Activated B cell treated with CpG ODN at 0.5 μM for 24 hours (primary cell): ENCODE measurements around the gene CHPF2. TPM values are rescaled to one million over a fixed set of nuclear protein-coding genes. Genes with fewer than 3 reads are reported as not detected.

Experiments
- ATAC-seq: fragments of 200-7000 bp; cut with Tn5 transposase; one replicate; pipeline ENCODE4 v1.10.0; 2021; ENCODE audit warnings: low read depth, mild to moderate bottlenecking, moderate library complexity
- CTCF ChIA-PET: fragments of 350-600 bp; sonication (Branson Sonifier 250); formaldehyde crosslinking; loops from one replicate; lab custom pipeline; 2021; ENCODE audit warnings: antibody characterized with exemption; lab: Charles Lee
- POLR2A ChIA-PET: fragments of 350-600 bp; sonication (Branson Sonifier 250); formaldehyde crosslinking; loops from one replicate; lab custom pipeline; 2021; ENCODE audit warnings: antibody characterized with exemption; lab: Charles Lee
- DNase-seq: peaks from one replicate; pipeline ENCODE4 v3.0.0; 2022
- H3K27ac Mint-ChIP-seq: one replicate; pipeline ENCODE4 v1.8.0; 2020; ENCODE audit warnings: mixed read lengths
- H3K27me3 Mint-ChIP-seq: one replicate; pipeline ENCODE4 v1.8.0; 2021; ENCODE audit warnings: mixed read lengths
- H3K36me3 Mint-ChIP-seq: one replicate; pipeline ENCODE4 v1.8.0; 2021; ENCODE audit warnings: low read depth, mixed read lengths
- H3K4me1 Mint-ChIP-seq: one replicate; pipeline ENCODE4 v1.8.0; 2021; ENCODE audit warnings: mixed read lengths
- H3K4me3 Mint-ChIP-seq: one replicate; pipeline ENCODE4 v1.8.0; 2020; ENCODE audit warnings: mild to moderate bottlenecking, mixed read lengths
- H3K9me3 Mint-ChIP-seq: one replicate; pipeline ENCODE4 v1.8.0; 2020; ENCODE audit warnings: mixed read lengths
- intact Hi-C: fragments of 100-400 bp; cut with micrococcal nuclease; formaldehyde crosslinking; loops from one replicate; pipeline ENCODE4 v1.15.1; 2024
- total RNA-seq: library from RNA; stranded (reverse); gene quantifications from 2 replicates; pipeline ENCODE4 v1.2.3, GENCODE V29; 2022
- TF ChIP-seq, protein P1 (sequence below): fragments of 200-600 bp; IDR thresholded peaks from one replicate; pipeline ENCODE4 v1.8.0; 2022; ENCODE audit warnings: antibody characterized with exemption, mild to moderate bottlenecking

CHPF2 gene
- total RNA-seq, 1 donor from 2014 or later = 41.2 TPM

DNA sequence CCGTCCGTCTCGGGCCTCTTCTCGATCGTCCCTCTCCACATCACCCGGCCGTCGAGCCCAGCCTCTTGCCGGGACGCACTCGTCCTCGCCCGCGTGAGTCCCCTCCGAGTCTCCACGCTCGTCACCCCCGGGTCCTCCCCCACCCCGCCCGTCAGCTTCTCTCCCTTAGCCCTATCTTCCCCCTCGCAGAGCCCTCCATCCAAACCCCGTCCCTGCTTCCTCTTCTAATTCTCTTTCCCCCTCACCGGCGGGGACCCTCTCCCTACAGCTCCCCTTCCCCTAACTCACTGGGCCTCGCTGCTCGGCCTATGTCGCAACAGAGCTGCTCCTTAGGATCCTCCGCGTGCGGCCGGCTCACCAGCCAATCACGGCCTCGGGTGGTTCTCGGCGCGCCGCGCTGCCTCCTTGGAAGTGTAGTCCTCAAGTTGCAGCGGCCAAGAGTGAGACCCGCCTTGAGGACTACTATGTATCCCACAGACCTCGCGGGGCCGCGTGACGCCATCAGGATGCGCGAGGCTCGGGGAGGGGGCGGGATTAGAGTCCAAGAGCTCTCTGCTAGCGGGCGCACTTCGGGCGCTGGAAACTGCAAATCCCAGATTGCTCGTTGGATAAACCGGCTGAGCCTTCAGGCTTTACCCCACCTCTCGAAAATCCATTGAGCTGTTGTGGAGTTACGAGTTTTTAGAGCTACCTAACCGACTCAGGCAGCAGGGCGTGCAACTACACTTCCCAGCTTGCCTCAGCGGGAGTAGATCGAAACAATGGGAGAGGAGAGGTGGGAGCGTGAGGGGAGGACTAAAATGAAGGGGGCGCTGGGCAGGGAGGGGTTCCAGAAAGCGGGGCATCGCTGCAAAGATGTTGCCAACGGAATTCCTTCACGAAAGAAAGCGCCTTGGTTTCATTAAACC, 5.2 kb upstream of the CHPF2 start, which contains the start of gene ABCF2:
Gene ABCF2 (minus strand): TSS at position 331 of the 908 bp plus-strand sequence. CDS start 747 bp downstream, outside the sequence.
- TF ChIP-seq, protein P1, sequence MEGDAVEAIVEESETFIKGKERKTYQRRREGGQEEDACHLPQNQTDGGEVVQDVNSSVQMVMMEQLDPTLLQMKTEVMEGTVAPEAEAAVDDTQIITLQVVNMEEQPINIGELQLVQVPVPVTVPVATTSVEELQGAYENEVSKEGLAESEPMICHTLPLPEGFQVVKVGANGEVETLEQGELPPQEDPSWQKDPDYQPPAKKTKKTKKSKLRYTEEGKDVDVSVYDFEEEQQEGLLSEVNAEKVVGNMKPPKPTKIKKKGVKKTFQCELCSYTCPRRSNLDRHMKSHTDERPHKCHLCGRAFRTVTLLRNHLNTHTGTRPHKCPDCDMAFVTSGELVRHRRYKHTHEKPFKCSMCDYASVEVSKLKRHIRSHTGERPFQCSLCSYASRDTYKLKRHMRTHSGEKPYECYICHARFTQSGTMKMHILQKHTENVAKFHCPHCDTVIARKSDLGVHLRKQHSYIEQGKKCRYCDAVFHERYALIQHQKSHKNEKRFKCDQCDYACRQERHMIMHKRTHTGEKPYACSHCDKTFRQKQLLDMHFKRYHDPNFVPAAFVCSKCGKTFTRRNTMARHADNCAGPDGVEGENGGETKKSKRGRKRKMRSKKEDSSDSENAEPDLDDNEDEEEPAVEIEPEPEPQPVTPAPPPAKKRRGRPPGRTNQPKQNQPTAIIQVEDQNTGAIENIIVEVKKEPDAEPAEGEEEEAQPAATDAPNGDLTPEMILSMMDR = no peak
- Mint-ChIP-seq H3K36me3 (peaks cover 43% of the 10 kb centered on the region), H3K9me3 (no peaks in the 10 kb centered on the region), H3K27ac (peak within 1 kb of the TSS; percentile 91), H3K27me3 (no peaks in the 10 kb centered on the region), H3K4me3 (peak within 1 kb of the TSS; percentile 99), H3K4me1 (peaks cover 41% of the 10 kb centered on the region)
- peak; percentile 99 for ATAC-seq
- DNase-seq = peak; percentile 97
- POLR2A ChIA-PET = interaction anchor here (0.5 to 1.7 kb wide), 18 partner anchors 13 to 650 kb away, joined by 3 to 12 read pairs (median 3); partner anchors contain the start of genes ABCB8, FASTK, NUB1 and PRKAG2
- intact Hi-C loops = loop anchor here (1.0 to 10.0 kb wide), 12 partner anchors 18 to 1512 kb away; partner anchors contain the start of genes ABCB8, FASTK, PRKAG2 and RHEB
- CTCF ChIA-PET = interaction anchor here (0.7 to 1.2 kb wide), 5 partner anchors 16 to 311 kb away, joined by 3 to 9 read pairs (median 4); no protein-coding TSS in a partner anchor

DNA sequence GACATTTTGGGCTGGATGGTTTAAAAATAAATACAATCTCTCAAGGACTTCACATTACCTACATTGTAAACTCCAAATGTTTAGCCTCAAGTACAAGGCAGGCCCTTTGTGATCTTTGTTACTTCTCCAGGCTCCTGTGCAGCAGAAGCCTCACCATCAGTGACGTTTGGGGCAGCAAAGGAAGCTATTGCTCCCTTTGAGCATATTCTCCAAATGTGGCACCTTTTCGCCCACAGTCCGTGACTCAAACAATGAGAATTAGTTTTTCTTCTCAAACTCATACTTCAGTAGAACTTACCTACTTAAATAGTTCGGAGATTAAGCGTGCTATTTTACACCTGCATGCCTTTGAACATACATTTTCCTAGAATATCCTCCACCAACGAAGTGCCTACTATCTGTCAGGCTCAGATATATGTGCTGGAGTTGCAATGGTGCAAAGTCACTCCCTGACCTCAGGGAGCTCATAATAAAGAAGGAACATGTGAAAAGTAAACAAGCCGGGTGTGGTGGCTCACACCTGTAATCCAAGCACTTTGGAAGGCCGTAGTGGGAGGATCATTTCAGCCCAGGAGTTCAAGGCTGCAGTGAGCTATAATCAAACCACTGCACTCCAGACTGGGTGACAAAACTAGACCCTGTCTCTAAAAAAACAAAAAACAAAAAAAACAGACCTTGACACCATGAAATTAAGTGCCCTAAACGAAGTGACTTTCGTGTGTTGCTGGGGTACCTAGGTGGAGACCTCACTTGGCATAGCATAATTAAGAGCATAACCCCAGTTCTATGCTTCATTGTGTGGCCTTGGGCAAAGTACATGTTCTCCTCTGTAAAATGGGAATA, 4.0 kb upstream of the CHPF2 start:
- Mint-ChIP-seq H3K4me3 (peak overlapping the region; percentile 99), H3K27me3 (no peaks in the 10 kb centered on the region), H3K9me3 (no peaks in the 10 kb centered on the region), H3K4me1 (peaks cover 46% of the 10 kb centered on the region), H3K27ac (peak overlapping the region; percentile 91), H3K36me3 (peaks cover 35% of the 10 kb centered on the region)
- CTCF ChIA-PET = no interaction called here
- POLR2A ChIA-PET = interaction anchor here (1.1 to 1.7 kb wide), 3 partner anchors 15 to 23 kb away, joined by 3 to 12 read pairs (median 9); no protein-coding TSS in a partner anchor
- TF ChIP-seq, protein P1 = no peak
- intact Hi-C loops = loop anchor here (5.0 to 10.0 kb wide), 4 partner anchors 74 to 1513 kb away; partner anchors contain the start of genes PRKAG2 and ZNF467
- DNase-seq (no peak), ATAC-seq (no peak)

DNA sequence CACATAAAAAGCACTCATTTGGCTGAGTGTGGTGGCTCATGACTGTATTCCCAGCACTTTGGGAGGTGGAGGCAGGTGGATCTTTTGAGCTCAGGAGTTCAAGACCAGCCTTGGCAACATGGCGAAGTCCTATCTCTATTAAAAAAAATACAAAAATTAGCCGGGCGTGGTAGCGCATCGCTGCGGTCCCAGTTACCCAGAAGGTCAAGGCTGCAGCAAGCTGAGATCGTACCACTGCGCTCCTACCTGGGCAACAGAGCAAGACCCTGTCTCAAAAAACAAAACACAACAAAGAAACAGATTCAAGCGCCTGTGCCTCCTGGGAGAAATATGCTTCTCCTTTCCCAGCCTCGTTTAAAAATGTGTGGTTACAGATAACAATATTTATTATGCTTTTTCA, 3.0 kb upstream of the CHPF2 start:
- ChIA-PET CTCF (no interaction called here), POLR2A (no interaction called here)
- Mint-ChIP-seq H3K27me3 (no peaks in the 10 kb centered on the region), H3K4me1 (peaks cover 56% of the 10 kb centered on the region), H3K9me3 (no peaks in the 10 kb centered on the region), H3K27ac (no peak overlapping the region), H3K36me3 (peaks cover 27% of the 10 kb centered on the region), H3K4me3 (no peak overlapping the region)
- TF ChIP-seq, protein P1 = no peak
- DNase-seq (no peak), ATAC-seq (no peak)
- intact Hi-C loops = loop anchor here (5.0 to 10.0 kb wide), 4 partner anchors 73 to 1514 kb away; partner anchors contain the start of genes PRKAG2 and ZNF467

DNA sequence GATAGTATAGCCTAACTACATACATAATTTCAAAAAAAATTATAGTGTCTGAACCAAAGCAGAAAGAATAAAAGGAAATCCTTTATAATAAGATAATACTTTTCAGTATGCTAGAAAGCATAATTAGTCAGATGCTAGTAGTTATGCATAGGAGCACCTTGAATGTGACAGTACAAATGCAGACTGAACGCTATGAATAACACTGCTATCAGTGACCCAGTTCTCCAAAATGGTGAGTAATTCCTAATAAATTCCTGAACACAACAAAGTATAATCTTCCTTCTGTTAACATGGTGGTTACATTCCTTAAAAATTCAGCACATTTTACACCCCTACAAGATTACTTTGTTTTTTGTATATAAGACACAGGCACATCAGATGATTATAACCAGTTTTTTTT, 1.2 kb upstream of the CHPF2 start:
- peak overlapping the region; percentile 99 for H3K4me3 Mint-ChIP-seq
- H3K9me3 Mint-ChIP-seq = no peaks in the 10 kb centered on the region
- intact Hi-C loops = loop anchor here (5.0 to 10.0 kb wide), 3 partner anchors 64 to 1356 kb away; partner anchors contain the start of genes ATP6V0E2 and GBX1
- H3K36me3 Mint-ChIP-seq = peaks cover 25% of the 10 kb centered on the region
- DNase-seq (no peak), ATAC-seq (no peak)
- CTCF ChIA-PET = no interaction called here
- H3K27ac Mint-ChIP-seq = no peak overlapping the region
- POLR2A ChIA-PET = no interaction called here
- TF ChIP-seq, protein P1 = no peak
- peaks cover 47% of the 10 kb centered on the region for H3K4me1 Mint-ChIP-seq
- H3K27me3 Mint-ChIP-seq = no peaks in the 10 kb centered on the region
